HG02943 (cell line): ENCODE data around the gene PRKD2.

Experiments used
- ATAC-seq: cut with Tn5 transposase; IDR thresholded peaks from one replicate; pipeline ENCODE4 v1.9.1; 2021; ENCODE audit warnings: mild to moderate bottlenecking, low read depth, moderate library complexity; ENCODE audit not compliant: unreplicated experiment

The PRKD2 gene

GRCh38 chr19:46670813-46671212 lies 46.1 kb downstream of the PRKD2 start:
- no peak for ATAC-seq

DNA sequence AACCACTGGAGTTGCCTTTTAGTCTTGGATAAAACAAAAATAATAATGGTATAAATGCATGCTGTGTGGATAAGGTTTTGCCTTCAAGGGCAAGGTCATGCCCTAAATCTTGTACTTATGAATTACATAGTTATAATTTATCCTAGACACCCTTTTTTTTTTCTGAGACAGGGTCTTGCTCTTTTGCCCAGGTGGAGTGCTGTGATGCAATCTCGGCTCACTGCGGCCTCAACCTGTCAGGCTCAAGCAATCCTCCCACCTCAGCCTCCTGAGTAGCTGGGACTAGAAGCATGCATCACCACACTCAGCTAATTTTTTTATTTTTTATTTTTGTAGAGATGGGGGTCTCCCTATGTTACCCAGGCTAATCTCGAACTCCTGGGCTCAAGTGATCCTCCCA lies 48.3 kb downstream of the PRKD2 start:
- ATAC-seq: no peak

- no peak for ATAC-seq
These were observed 51.8 kb downstream of the PRKD2 start for GRCh38 chr19:46665072-46665471.

DNA sequence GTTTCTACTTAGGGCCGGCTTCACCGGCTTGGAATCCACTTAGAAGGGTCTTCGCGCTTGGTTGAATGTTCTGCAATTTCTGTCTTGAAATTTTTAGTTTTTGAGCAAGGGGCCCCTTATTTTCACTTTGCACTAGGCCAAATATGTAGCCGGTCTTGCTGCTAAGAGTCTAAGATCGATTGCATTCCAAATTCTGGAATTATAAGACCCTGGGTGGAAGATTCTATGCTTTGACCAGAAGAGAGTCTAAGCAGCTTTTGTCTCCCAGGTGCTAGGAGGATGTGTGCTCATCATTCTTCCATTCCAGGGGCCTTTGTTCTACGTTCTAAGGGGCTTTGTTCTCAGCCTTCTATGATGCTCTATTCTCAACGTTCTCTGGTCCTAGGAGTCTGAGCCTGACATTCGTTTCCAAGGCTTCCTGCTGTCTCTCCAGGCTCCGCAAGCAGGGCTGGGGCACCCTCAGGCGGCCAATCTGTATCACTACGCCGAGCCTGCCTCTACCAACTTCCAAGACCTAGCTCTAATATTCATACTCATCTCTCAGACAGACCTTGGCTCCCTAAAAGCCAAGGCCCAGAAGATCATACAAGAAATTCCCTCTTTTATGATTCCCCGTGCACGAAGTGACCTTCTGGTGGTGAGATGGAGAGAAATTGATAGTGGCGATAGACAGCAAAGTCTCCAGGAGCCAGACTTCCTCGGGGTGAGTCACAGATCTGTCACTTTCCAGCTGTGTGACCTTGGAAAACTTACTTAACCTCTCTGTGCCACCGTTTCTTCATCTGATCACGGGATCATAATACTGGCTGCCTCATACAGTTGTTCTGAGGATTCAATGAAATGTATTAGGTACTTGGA lies 55.0 kb downstream of the PRKD2 start:
- no peak for ATAC-seq

GRCh38 chr19:46661020-46661731 lies 55.7 kb downstream of the PRKD2 start, which contains the start of gene DACT3:
DACT3 (minus strand) TSS chr19:46661182; CDS start chr19:46661064, 118 bp downstream.
- ATAC-seq: peak; percentile 91

DNA sequence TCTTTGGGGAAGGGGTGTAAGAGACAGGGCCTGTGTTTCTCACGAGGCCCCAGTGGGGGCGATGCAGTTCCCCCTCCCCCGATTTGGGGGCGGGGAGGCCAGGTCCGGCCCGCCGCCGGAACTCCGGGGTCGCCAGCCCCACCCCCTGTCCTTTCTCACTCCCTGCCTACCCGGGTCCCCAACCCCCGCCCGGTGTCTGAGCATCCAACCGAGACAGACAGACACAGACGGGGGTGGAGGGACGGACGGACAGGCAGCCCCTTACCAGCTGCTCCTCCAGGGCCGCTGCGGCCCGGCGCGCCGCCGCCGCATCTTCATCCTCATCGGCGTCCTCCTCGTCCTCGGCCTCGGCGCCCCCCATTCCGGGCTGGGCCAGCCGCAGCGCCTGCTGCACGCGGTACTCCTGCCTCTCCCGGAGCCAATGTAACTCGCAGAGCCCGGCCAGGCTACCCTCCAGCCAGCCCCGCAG lies 56.3 kb downstream of the PRKD2 start:
- ATAC-seq: no peak

- ATAC-seq: no peak
These were observed 56.9 kb downstream of the PRKD2 start for GRCh38 chr19:46660008-46660517.

GRCh38 chr19:46659151-46660007 lies 57.5 kb downstream of the PRKD2 start:
- ATAC-seq: no peak

DNA sequence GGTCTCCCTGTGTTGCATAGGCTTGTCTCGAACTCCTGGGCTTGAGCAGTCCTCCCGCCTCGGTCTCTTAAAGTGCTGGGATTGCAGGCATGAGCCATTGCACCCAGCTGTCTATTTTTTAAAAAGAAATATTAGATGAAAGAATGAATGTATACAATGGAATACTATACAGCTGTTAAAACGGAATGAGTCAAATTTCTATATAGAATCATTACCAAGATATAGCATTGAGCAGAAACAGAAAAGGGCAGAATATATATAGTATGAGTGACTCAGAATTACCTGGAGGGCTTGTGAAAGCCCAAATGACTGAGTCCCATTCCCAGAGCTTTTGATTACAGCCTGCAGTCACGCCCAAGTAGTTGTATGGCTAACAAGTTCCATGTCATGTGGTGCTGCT lies 60.4 kb downstream of the PRKD2 start:
- ATAC-seq: no peak

DNA sequence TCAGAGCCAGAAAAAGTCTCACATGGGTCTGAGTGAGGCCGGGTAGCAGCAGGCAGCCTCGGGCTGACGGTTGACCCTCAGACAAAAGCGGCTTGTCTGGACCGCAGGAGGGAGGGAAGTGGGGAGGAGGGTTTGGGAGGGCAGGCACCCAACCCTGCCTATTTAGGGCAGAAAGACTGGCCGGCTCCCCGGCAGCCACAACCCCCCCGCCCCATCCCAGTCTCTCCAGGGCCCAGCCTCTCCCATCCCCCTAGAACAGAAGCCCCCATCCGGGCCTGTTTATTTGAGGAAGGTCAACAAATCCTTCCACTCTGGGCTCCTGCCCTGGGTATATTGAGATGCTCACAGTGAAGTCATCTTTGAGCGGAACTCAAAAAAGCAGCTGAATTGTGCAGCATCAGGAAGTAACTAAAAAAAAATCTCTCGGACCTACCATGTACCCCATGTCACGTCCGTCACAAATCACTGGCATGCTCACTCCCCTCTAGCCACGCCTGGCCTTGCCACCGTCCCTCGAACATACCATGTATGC lies 62.2 kb downstream of the PRKD2 start:
- no peak for ATAC-seq

DNA sequence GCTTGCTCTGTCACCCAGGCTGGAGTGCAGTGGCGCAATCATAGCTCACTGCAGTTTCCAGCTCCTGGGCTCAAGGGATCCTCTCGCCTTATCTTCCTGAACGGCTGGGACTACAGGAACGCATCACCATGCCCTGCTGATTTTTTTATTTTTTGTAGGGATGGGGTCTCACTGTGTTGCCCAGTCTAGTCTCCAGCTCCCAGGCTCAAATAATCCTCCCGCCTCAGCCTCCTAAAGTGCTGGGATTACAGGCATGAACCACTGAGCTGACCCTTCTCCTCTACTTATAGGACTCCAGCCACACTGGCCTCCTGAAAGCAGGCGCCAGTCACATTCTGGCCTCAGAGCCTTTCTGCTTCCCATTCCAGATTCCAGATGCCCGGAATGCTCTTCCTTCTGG lies 66.5 kb downstream of the PRKD2 start:
- no peak for ATAC-seq

- no peak for ATAC-seq
These were observed 67.7 kb downstream of the PRKD2 start for GRCh38 chr19:46648961-46649960.

- no peak for ATAC-seq
These were observed 68.6 kb downstream of the PRKD2 start for GRCh38 chr19:46648060-46648960.

GRCh38 chr19:46646402-46646801 lies 70.5 kb downstream of the PRKD2 start:
- ATAC-seq: no peak

DNA sequence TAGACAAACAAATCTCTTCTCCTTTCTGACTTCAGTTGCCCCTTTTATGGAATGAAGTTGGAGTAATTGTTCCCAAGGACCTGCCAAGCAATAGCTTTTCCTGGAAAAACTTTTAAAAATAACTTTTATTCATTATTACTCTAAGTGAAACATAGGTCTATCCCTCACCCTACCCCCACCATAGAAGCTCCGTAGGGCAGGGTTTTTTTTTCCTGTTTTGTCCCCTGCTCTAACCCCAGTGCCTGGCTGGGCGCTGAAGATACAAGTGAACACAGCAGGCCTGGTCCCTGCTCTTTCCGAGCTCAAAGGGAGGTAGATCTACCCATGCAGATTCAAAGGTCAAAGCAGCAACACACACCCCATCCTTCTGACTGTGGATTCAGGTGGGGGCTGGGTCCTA lies 72.2 kb downstream of the PRKD2 start:
- ATAC-seq: no peak

GRCh38 chr19:46640656-46641055 lies 76.3 kb downstream of the PRKD2 start:
- ATAC-seq: no peak

DNA sequence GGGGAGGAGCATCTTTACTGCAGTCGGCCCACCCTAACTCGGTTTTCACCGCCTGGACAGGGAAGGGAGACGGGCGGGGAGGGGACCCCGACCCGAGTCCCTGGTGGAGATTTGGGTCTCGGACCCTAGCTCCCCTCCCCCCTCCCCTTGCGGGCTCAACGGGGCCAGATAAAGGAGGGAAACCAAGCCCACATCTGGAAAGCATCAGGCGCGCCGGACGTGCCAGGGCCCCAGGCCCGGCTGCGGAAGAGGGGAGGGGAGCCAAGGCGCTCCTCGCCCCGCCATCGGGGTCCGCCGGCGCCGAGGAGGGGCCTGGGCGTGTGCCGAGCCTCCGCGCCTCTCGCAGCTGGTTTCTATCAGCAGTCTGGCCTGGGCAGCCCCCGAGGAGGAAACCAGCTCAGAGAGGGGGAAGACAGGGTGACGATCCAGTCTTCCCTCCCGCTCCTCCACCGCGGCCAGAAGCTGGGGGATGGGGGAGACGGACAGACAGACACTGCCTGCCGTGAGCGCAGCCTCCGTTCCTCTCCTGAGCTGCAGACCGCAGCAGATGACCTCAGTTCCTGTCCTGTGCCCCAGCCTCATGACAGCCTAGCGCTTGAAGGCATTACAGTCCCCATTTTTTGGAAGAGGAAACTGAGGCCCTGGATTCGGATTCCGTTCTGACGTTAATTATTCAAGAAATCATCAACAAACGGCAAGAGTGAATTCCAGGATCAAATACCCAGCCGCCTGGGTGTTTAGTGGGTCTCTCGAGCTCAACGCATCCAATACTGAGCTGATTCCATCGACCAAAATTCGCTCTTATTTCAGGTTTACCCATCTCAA lies 77.3 kb downstream of the PRKD2 start:
- no peak for ATAC-seq
